Left lung (tissue), 10 donors: ENCODE measurements around the gene MIB2. TPM values are rescaled to one million over a fixed set of nuclear protein-coding genes. Genes with fewer than 3 reads are reported as not detected.

Source experiments
- ATAC-seq: fragments of 200-7000 bp; cut with Tn5 transposase; one replicate; pipeline ENCODE4 v1.9.1; 2020; ENCODE audit warnings: moderate library complexity
- DNase-seq, 4 donors: peaks; one replicate each; pipeline ENCODE4 v3.0.0-alpha.2; 2013 to 2020
- H3K27ac ChIP-seq, 2 donors: fragments of 200-600 bp; sonication (generic) in 1 of 2; one replicate each; pipeline versions ENCODE4 v1.5.0 to v1.8.0; 2020 to 2021
- H3K27me3 ChIP-seq, 2 donors: fragments of 200-600 bp; sonication (generic) in 1 of 2; one replicate each; pipeline versions ENCODE4 v1.5.0 to v1.8.0; 2020 to 2021
- H3K36me3 ChIP-seq, 2 donors: fragments of 200-600 bp; sonication (generic) in 1 of 2; one replicate each; pipeline versions ENCODE4 v1.5.0 to v1.8.0; 2020 to 2021
- H3K4me1 ChIP-seq, 2 donors: fragments of 200-600 bp; one replicate each; pipeline ENCODE4 v1.8.0; 2021
- H3K4me3 ChIP-seq, 2 donors: fragments of 200-600 bp; sonication (generic) in 1 of 2; one replicate each; pipeline versions ENCODE4 v1.5.0 to v1.8.0; 2020 to 2021; ENCODE audit warnings: mild to moderate bottlenecking in 1 of 2
- H3K9me3 ChIP-seq, 2 donors: fragments of 200-600 bp; sonication (generic) in 1 of 2; one replicate each; pipeline versions ENCODE4 v1.5.0 to v1.8.0; 2020 to 2021
- CTCF ChIP-seq, 2 donors: fragments of 200-600 bp; sonication (generic) in 1 of 2; IDR thresholded peaks; one replicate each; pipeline versions ENCODE4 v1.5.0 to v1.8.0; 2021; ENCODE audit warnings: antibody characterized with exemption in 2 of 2
- intact Hi-C, 2 donors: fragments of 100-400 bp; cut with DNase I; formaldehyde crosslinking; loops; one replicate each; pipeline versions ENCODE4 v1.11.2 to v1.14.2; 2022
- polyA plus RNA-seq, 6 donors: library from polyadenylated mRNA; unstranded; fragments of 120-200 nt; gene quantifications; one replicate each; pipeline ENCODE4 v1.2.1, GENCODE V29; 2013; ENCODE audit not compliant: insufficient read length in 6 of 6
- total RNA-seq, 2 donors: library from RNA; stranded (reverse); fragmentation: NEBNext Ultra II Directional; extraction: Animal tissue kit (Norgen Biotek cat#: 25700); gene quantifications; one replicate each; pipeline ENCODE4 v1.2.1, GENCODE V29; 2021
- donor health status: DM: no; HTN: yes; CAD: no.
- donor health status: DM: no; HTN: no; CAD: no.

Gene MIB2
- total and polyA plus RNA-seq, 8 donors: 43.2 to 118 (median 61.4) TPM

- Histone ChIP-seq H3K27ac (peak overlapping the region in 1 of 2 donors; percentile 45), H3K4me3 (peak overlapping the region in 1 of 2 donors; percentile 9), H3K27me3 (peaks cover 9 to 40% of the 10 kb centered on the region in 2 donors), H3K4me1 (peaks cover 3 to 24% of the 10 kb centered on the region in 2 donors), H3K9me3 (no peaks in the 10 kb centered on the region), H3K36me3 (peaks cover 0 to 22% of the 10 kb centered on the region in 2 donors)
- DNase-seq (peak in 2 of 4 donors; percentile 32 to 76), ATAC-seq (no peak)
- no peak for TF ChIP-seq CTCF (IDR thresholded peaks at IDR 0.05)
- intact Hi-C loops: no loop called here
Observed at GRCh38 chr1:1628754-1629429, 13.6 kb downstream of the MIB2 start.

- peak overlapping the region in 1 of 2 donors; percentile 45 for H3K27ac ChIP-seq
- no peak for TF ChIP-seq CTCF (IDR thresholded peaks at IDR 0.05)
- H3K4me1 ChIP-seq: peaks cover 3 to 24% of the 10 kb centered on the region in 2 donors
- H3K36me3 ChIP-seq: peaks cover 0 to 19% of the 10 kb centered on the region in 2 donors
- ATAC-seq: no peak
- no peaks in the 10 kb centered on the region for H3K9me3 ChIP-seq
- intact Hi-C loops: no loop called here
- H3K27me3 ChIP-seq: peaks cover 9 to 40% of the 10 kb centered on the region in 2 donors
- DNase-seq: peak in 2 of 4 donors; percentile 51 to 71
- peak overlapping the region in 1 of 2 donors; percentile 9 for H3K4me3 ChIP-seq
Observed at GRCh38 chr1:1629430-1630190, 14.3 kb downstream of the MIB2 start.

- ATAC-seq (peak; percentile 33), DNase-seq (peak; percentile 81 to 93 (median 84))
- Histone ChIP-seq H3K4me3 (peak overlapping the region; percentile 11 to 24), H3K4me1 (peaks cover 3 to 24% of the 10 kb centered on the region in 2 donors), H3K27me3 (peaks cover 9 to 40% of the 10 kb centered on the region in 2 donors), H3K27ac (peak overlapping the region; percentile 61 to 86), H3K9me3 (no peaks in the 10 kb centered on the region), H3K36me3 (peaks cover 0 to 19% of the 10 kb centered on the region in 2 donors)
- no peak for TF ChIP-seq CTCF (IDR thresholded peaks at IDR 0.05)
- intact Hi-C loops: no loop called here
Observed at GRCh38 chr1:1630191-1630964, 15.1 kb downstream of the MIB2 start.

GRCh38 chr1:1630965-1631781, 15.9 kb downstream of the MIB2 start:
- peak; percentile 69 to 92 (median 86) for DNase-seq
- H3K4me3 ChIP-seq: peak overlapping the region; percentile 24 to 25

More at GRCh38 chr1:1630965-1631781, 15.9 kb downstream of the MIB2 start:
- TF ChIP-seq CTCF (IDR thresholded peaks at IDR 0.05): no peak
- peak overlapping the region; percentile 61 to 86 for H3K27ac ChIP-seq
- no peaks in the 10 kb centered on the region for H3K9me3 ChIP-seq
- ATAC-seq: peak; percentile 41
- H3K4me1 ChIP-seq: peaks cover 3 to 24% of the 10 kb centered on the region in 2 donors
- peaks cover 9 to 40% of the 10 kb centered on the region in 2 donors for H3K27me3 ChIP-seq
- intact Hi-C loops: no loop called here
- peaks cover 0 to 20% of the 10 kb centered on the region in 2 donors for H3K36me3 ChIP-seq
